WTC11 (cell line): Measurements from ENCODE around the gene ARHGEF18. TPM values are rescaled to one million over a fixed set of nuclear protein-coding genes. Genes with fewer than 3 reads are reported as not detected.

ENCODE experiments used
- ATAC-seq: fragments of 200-7000 bp; cut with Tn5 transposase; 2 replicates; pipeline ENCODE4 v1.10.0; 2021; ENCODE audit warnings: mild to moderate bottlenecking, moderate library complexity
- CTCF ChIA-PET: fragments of 300-600 bp; sonication (Branson Sonifier 250); formaldehyde crosslinking; loops from one replicate; lab custom pipeline; 2021; ENCODE audit warnings: antibody characterized with exemption; lab: Charles Lee
- POLR2A ChIA-PET: fragments of 350-600 bp; sonication (Branson Sonifier 250); formaldehyde crosslinking; loops from one replicate; lab custom pipeline; 2021; ENCODE audit warnings: antibody characterized with exemption; lab: Charles Lee
- DNase-seq: peaks from one replicate; pipeline ENCODE4 v3.0.0; 2021; ENCODE audit warnings: low spot score
- H3K27ac Mint-ChIP-seq: 2 replicates; pipeline ENCODE4 v1.8.0; 2021; ENCODE audit warnings: mixed read lengths
- H3K27me3 Mint-ChIP-seq: 2 replicates; pipeline ENCODE4 v1.8.0; 2021; ENCODE audit warnings: low read depth, mild to moderate bottlenecking, moderate library complexity, mixed read lengths
- H3K36me3 Mint-ChIP-seq: 2 replicates; pipeline ENCODE4 v1.8.0; 2021; ENCODE audit warnings: mixed read lengths
- H3K4me1 Mint-ChIP-seq: 2 replicates; pipeline ENCODE4 v1.8.0; 2022; ENCODE audit warnings: mixed read lengths
- H3K4me3 Mint-ChIP-seq: 2 replicates; pipeline ENCODE4 v1.8.0; 2021; ENCODE audit warnings: mild to moderate bottlenecking, moderate library complexity, mixed read lengths
- H3K9me3 Mint-ChIP-seq: 2 replicates; pipeline ENCODE4 v1.8.0; 2021; ENCODE audit warnings: mixed read lengths
- ATF6 ChIP-seq: sonication (generic); formaldehyde crosslinking; IDR thresholded peaks from 2 replicates; pipeline ENCODE4 v1.8.1; 2023; ENCODE audit warnings: mild to moderate bottlenecking, missing genetic modification reagents
- CREM ChIP-seq: sonication (generic); formaldehyde crosslinking; IDR thresholded peaks from 2 replicates; pipeline ENCODE4 v1.8.1; 2022; ENCODE audit warnings: mild to moderate bottlenecking, missing genetic modification reagents, moderate library complexity
- E2F5 ChIP-seq: sonication (generic); formaldehyde crosslinking; IDR thresholded peaks from 2 replicates; pipeline ENCODE4 v1.8.1; 2022; ENCODE audit warnings: mild to moderate bottlenecking, moderate library complexity, missing genetic modification reagents
- EMX1 ChIP-seq: fragments of 250-450 bp; sonication (Bioruptor Pico); IDR thresholded peaks from 2 replicates; pipeline ENCODE4 v1.8.0; 2021; ENCODE audit warnings: mild to moderate bottlenecking
- ESRRA ChIP-seq: sonication (generic); formaldehyde crosslinking; IDR thresholded peaks from 2 replicates; pipeline ENCODE4 v1.8.1; 2022; ENCODE audit warnings: mild to moderate bottlenecking, missing genetic modification reagents, borderline replicate concordance
- FOXK1 ChIP-seq: sonication (generic); formaldehyde crosslinking; IDR thresholded peaks from 2 replicates; pipeline ENCODE4 v1.8.0; 2022; ENCODE audit warnings: mild to moderate bottlenecking, moderate library complexity, missing genetic modification reagents
- IRF1 ChIP-seq: sonication (generic); formaldehyde crosslinking; IDR thresholded peaks from 2 replicates; pipeline ENCODE4 v1.8.0; 2023; ENCODE audit warnings: missing genetic modification reagents
- JUN ChIP-seq: sonication (generic); formaldehyde crosslinking; IDR thresholded peaks from 2 replicates; pipeline ENCODE4 v1.8.0; 2023; ENCODE audit warnings: mild to moderate bottlenecking, missing genetic modification reagents
- MYBL2 ChIP-seq: sonication (generic); formaldehyde crosslinking; IDR thresholded peaks from 2 replicates; pipeline ENCODE4 v1.8.1; 2023; ENCODE audit warnings: mild to moderate bottlenecking, moderate library complexity, missing genetic modification reagents
- NFYB ChIP-seq: sonication (generic); formaldehyde crosslinking; conservative IDR thresholded peaks from 2 replicates; pipeline ENCODE4 v1.8.0; 2022; ENCODE audit warnings: low read depth, missing genetic modification reagents
- NR1H2 ChIP-seq: sonication (generic); formaldehyde crosslinking; IDR thresholded peaks from 2 replicates; pipeline ENCODE4 v1.9.0; 2021; ENCODE audit warnings: mild to moderate bottlenecking, moderate library complexity, missing genetic modification reagents
- PREB ChIP-seq: sonication (generic); formaldehyde crosslinking; IDR thresholded peaks from 2 replicates; pipeline ENCODE4 v1.8.1; 2022; ENCODE audit warnings: mild to moderate bottlenecking, missing genetic modification reagents, moderate library complexity, borderline replicate concordance
- TCF7 ChIP-seq: sonication (generic); formaldehyde crosslinking; IDR thresholded peaks from 2 replicates; pipeline ENCODE4 v1.8.0; 2022; ENCODE audit warnings: mild to moderate bottlenecking, low read depth, missing genetic modification reagents, moderate library complexity
- TEAD1 ChIP-seq: sonication (generic); formaldehyde crosslinking; IDR thresholded peaks from 2 replicates; pipeline ENCODE4 v1.8.0; 2022; ENCODE audit warnings: mild to moderate bottlenecking, missing genetic modification reagents
- ZNF232 ChIP-seq: sonication (generic); formaldehyde crosslinking; IDR thresholded peaks from 2 replicates; pipeline ENCODE4 v1.8.0; 2022; ENCODE audit warnings: mild to moderate bottlenecking, missing genetic modification reagents
- ZNF263 ChIP-seq: sonication (generic); formaldehyde crosslinking; IDR thresholded peaks from 2 replicates; pipeline ENCODE4 v1.8.1; 2022; ENCODE audit warnings: low read depth, mild to moderate bottlenecking, moderate library complexity, missing genetic modification reagents
- ZNF396 ChIP-seq: fragments of 250-450 bp; sonication (Bioruptor Pico); IDR thresholded peaks from 2 replicates; pipeline ENCODE4 v1.8.0; 2021; ENCODE audit warnings: mild to moderate bottlenecking, moderate library complexity, borderline replicate concordance
- ZNF425 ChIP-seq: fragments of 250-450 bp; sonication (Bioruptor Pico); conservative IDR thresholded peaks from 2 replicates; pipeline ENCODE4 v1.9.0; 2021; ENCODE audit warnings: mild to moderate bottlenecking
- ZNF532 ChIP-seq: fragments of 250-450 bp; sonication (Bioruptor Pico); IDR thresholded peaks from 2 replicates; pipeline ENCODE4 v1.9.0; 2021; ENCODE audit warnings: mild to moderate bottlenecking, borderline replicate concordance
- total RNA-seq: library from RNA; stranded (reverse); gene quantifications from 3 replicates; pipeline ENCODE4 v1.2.3, GENCODE V29; 2021
- TF ChIP-seq, protein P1 (sequence below): sonication (generic); formaldehyde crosslinking; IDR thresholded peaks from 2 replicates; pipeline ENCODE4 v1.8.0; 2023; ENCODE audit warnings: mild to moderate bottlenecking, missing genetic modification reagents

ARHGEF18 gene
- total RNA-seq, 1 experiment from 2014 or later = 56.1 TPM

DNA sequence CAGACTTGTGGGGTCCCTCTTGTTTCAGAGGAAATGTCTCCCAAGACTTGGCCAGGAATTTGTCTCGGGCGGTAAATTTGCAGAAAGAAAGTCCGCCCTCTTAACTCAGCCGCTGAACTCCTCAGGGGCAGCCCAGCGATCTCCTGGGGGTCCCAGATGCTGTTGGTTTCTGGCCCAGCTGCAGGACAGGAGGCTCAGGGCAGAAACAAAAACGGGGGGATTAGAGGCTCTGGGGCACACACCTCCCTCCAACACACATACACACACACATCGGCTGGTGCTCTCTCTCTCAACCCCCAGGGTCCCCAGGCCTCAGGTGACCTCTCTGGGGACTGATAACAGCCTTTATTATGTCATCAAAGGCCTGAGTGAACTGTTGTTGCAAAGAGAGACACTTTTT, 7.1 kb downstream of the ARHGEF18 start:
- Mint-ChIP-seq H3K4me1 (no peaks in the 10 kb centered on the region), H3K9me3 (peaks cover 13% of the 10 kb centered on the region), H3K4me3 (no peak overlapping the region), H3K27me3 (peaks cover 21% of the 10 kb centered on the region), H3K27ac (no peak overlapping the region), H3K36me3 (peaks cover 6% of the 10 kb centered on the region)
- TF ChIP-seq ZNF425 (no peak), ZNF263 (CRISPR knock-in tag) (no peak), NR1H2 (CRISPR knock-in tag) (no peak), CREM (CRISPR knock-in tag) (no peak), MYBL2 (CRISPR knock-in tag) (no peak), ZNF232 (no peak), NFYB (CRISPR knock-in tag) (no peak), JUN (CRISPR knock-in tag) (no peak), TEAD1 (CRISPR knock-in tag) (no peak), IRF1 (CRISPR knock-in tag) (no peak), EMX1 (CRISPR knock-in tag) (no peak), FOXK1 (CRISPR knock-in tag) (no peak)
- TF ChIP-seq, protein P1, sequence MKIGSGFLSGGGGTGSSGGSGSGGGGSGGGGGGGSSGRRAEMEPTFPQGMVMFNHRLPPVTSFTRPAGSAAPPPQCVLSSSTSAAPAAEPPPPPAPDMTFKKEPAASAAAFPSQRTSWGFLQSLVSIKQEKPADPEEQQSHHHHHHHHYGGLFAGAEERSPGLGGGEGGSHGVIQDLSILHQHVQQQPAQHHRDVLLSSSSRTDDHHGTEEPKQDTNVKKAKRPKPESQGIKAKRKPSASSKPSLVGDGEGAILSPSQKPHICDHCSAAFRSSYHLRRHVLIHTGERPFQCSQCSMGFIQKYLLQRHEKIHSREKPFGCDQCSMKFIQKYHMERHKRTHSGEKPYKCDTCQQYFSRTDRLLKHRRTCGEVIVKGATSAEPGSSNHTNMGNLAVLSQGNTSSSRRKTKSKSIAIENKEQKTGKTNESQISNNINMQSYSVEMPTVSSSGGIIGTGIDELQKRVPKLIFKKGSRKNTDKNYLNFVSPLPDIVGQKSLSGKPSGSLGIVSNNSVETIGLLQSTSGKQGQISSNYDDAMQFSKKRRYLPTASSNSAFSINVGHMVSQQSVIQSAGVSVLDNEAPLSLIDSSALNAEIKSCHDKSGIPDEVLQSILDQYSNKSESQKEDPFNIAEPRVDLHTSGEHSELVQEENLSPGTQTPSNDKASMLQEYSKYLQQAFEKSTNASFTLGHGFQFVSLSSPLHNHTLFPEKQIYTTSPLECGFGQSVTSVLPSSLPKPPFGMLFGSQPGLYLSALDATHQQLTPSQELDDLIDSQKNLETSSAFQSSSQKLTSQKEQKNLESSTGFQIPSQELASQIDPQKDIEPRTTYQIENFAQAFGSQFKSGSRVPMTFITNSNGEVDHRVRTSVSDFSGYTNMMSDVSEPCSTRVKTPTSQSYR = no peak
- ATAC-seq (no peak), DNase-seq (no peak)
- CTCF ChIA-PET = interaction anchor here (0.6 to 3.6 kb wide), 13 partner anchors 11 to 1334 kb away, joined by 3 to 51 read pairs (median 4); partner anchors contain the start of gene TRAPPC5
- POLR2A ChIA-PET = interaction anchor here (0.6 kb wide), 1 partner anchor 807 kb away, joined by 3 read pairs; no protein-coding TSS in a partner anchor

GRCh38 chr19:7356899-7357627, 8.3 kb downstream of the ARHGEF18 start:
- Mint-ChIP-seq H3K36me3 (peaks cover 2% of the 10 kb centered on the region), H3K27me3 (peaks cover 21% of the 10 kb centered on the region), H3K4me1 (no peaks in the 10 kb centered on the region), H3K9me3 (peaks cover 3% of the 10 kb centered on the region), H3K27ac (no peak overlapping the region), H3K4me3 (no peak overlapping the region)
- ATAC-seq (no peak), DNase-seq (no peak)
- POLR2A ChIA-PET = interaction anchor here (0.6 kb wide), 1 partner anchor 229 kb away, joined by 3 read pairs; no protein-coding TSS in a partner anchor
- CTCF ChIA-PET = interaction anchor here (0.5 to 1.4 kb wide), 8 partner anchors 10 to 211 kb away, joined by 3 to 4 read pairs (median 3); a partner anchor contains a TSS
- TF ChIP-seq ATF6 (CRISPR knock-in tag) = no peak
- no peak for TF ChIP-seq E2F5 (CRISPR knock-in tag)
- TF ChIP-seq PREB (CRISPR knock-in tag) = no peak
- TF ChIP-seq ESRRA (CRISPR knock-in tag) = no peak
- no peak for TF ChIP-seq NR1H2 (CRISPR knock-in tag)
- no peak for TF ChIP-seq TCF7 (CRISPR knock-in tag)
- no peak for TF ChIP-seq ZNF532 (CRISPR knock-in tag)
- no peak for TF ChIP-seq ZNF396 (CRISPR knock-in tag)
